K562 (cell line): ENCODE results near the gene RYR3. TPM values are rescaled to one million over a fixed set of nuclear protein-coding genes. Genes with fewer than 3 reads are reported as not detected.
A peak's percentile ranks its signal among the peaks of the same experiment; 100 is the strongest.

Experiments used
- ARID1B ChIP-seq: fragments of 450-650 bp; IDR thresholded peaks from 2 replicates; pipeline ENCODE4 v1.6.1; 2016; ENCODE audit warnings: antibody characterized with exemption, mild to moderate bottlenecking, inconsistent platforms
- CBFA2T2 ChIP-seq: fragments of 450-650 bp; conservative IDR thresholded peaks from 2 replicates; pipeline ENCODE4 v1.6.1; 2017; ENCODE audit warnings: mild to moderate bottlenecking
- DNMT1 ChIP-seq: fragments of 450-650 bp; IDR thresholded peaks from 2 replicates; pipeline ENCODE4 v1.6.1; 2016; ENCODE audit warnings: antibody characterized with exemption, mild to moderate bottlenecking
- KHSRP ChIP-seq: fragments of 450-650 bp; IDR thresholded peaks from 2 replicates; pipeline ENCODE4 v1.6.1; 2017
- MED1 ChIP-seq: sonication (generic); formaldehyde crosslinking; IDR thresholded peaks from 2 replicates; pipeline ENCODE4 v1.8.1; 2023; ENCODE audit warnings: missing genetic modification reagents, borderline replicate concordance
- NCOA4 ChIP-seq: fragments of 450-650 bp; IDR thresholded peaks from 2 replicates; pipeline ENCODE4 v1.6.1; 2018; ENCODE audit warnings: mild to moderate bottlenecking; ENCODE audit not compliant: partially characterized antibody
- NKRF ChIP-seq: fragments of 450-650 bp; IDR thresholded peaks from 2 replicates; pipeline ENCODE4 v1.6.1; 2016; ENCODE audit warnings: borderline replicate concordance
- USF1 ChIP-seq: sonication (generic); formaldehyde crosslinking; IDR thresholded peaks from 2 replicates; pipeline ENCODE4 v1.9.0; 2022; ENCODE audit warnings: mild to moderate bottlenecking, missing genetic modification reagents
- ZNF830 ChIP-seq: fragments of 250-450 bp; sonication (Bioruptor Pico); IDR thresholded peaks from 2 replicates; pipeline ENCODE4 v1.5.0; 2021; ENCODE audit warnings: mild to moderate bottlenecking
- polyA plus RNA-seq, 8 experiments: library from polyadenylated mRNA; depleted of rRNA in 4 of 8; stranded (reverse) in 5 of 8; unstranded in 3 of 8; fragments of >200 nt; fragmentation: Nextera tagmentation in 2 of 8; fragmentation: Illumina TruSeq in 1 of 8; extraction: Ambion mirVana in 2 of 8; extraction: Trizol in 1 of 8; gene quantifications; 2 replicates each; pipeline versions ENCODE4 v1.2.1 to v1.2.3, GENCODE V29; 2011 to 2014; ENCODE audit warnings: inconsistent platforms in 1 of 8, missing spikeins in 1 of 8
- total RNA-seq, 7 experiments: library from RNA; depleted of rRNA in 6 of 7; stranded (reverse); fragments of >200 nt in 6 of 7; fragmentation: Illumina TruSeq in 2 of 7; extraction: Trizol in 2 of 7; gene quantifications; 2 replicates each; pipeline versions ENCODE4 v1.2.1 to v1.2.3, GENCODE V29; 2011 to 2021; ENCODE audit warnings: low replicate concordance in 1 of 7
- TF ChIP-seq, protein P1 (sequence below): fragments of 450-650 bp; IDR thresholded peaks from 2 replicates; pipeline ENCODE4 v1.6.1; 2017; ENCODE audit warnings: antibody characterized with exemption
- TF ChIP-seq, protein P2 (sequence below), 2 experiments: fragments of 450-650 bp in 1 of 2; sonication (generic) in 1 of 2; formaldehyde crosslinking in 1 of 2; IDR thresholded peaks; 2 replicates each; pipeline versions ENCODE4 v1.7.1 to v1.9.0; 2016 to 2022; ENCODE audit warnings: inconsistent platforms in 1 of 2, mild to moderate bottlenecking in 1 of 2, missing genetic modification reagents in 1 of 2
- TF ChIP-seq, protein P3 (sequence below): fragments of 450-650 bp; IDR thresholded peaks from 2 replicates; pipeline ENCODE4 v1.6.1; 2016; ENCODE audit warnings: antibody characterized with exemption

RYR3 gene
- total and polyA plus RNA-seq, 9 of the 15 experiments (the other 6 are each of a cell fraction or from before 2014, with no cell fraction given) = 0.04 TPM; not detected in 8

GRCh38 chr15:33442449-33442848 lies 131.7 kb downstream of the RYR3 start (continued):
- no peak for TF ChIP-seq ZNF830 (CRISPR knock-in tag)
- TF ChIP-seq ARID1B = peak; percentile 59; the same call in 1 of the 2 replicates
- TF ChIP-seq NCOA4 = no peak
- TF ChIP-seq CBFA2T2 = peak; percentile 30; the same call in 1 of the 2 replicates
- TF ChIP-seq DNMT1 = no peak
- TF ChIP-seq, protein P1, sequence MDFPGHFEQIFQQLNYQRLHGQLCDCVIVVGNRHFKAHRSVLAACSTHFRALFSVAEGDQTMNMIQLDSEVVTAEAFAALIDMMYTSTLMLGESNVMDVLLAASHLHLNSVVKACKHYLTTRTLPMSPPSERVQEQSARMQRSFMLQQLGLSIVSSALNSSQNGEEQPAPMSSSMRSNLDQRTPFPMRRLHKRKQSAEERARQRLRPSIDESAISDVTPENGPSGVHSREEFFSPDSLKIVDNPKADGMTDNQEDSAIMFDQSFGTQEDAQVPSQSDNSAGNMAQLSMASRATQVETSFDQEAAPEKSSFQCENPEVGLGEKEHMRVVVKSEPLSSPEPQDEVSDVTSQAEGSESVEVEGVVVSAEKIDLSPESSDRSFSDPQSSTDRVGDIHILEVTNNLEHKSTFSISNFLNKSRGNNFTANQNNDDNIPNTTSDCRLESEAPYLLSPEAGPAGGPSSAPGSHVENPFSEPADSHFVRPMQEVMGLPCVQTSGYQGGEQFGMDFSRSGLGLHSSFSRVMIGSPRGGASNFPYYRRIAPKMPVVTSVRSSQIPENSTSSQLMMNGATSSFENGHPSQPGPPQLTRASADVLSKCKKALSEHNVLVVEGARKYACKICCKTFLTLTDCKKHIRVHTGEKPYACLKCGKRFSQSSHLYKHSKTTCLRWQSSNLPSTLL = no peak
- TF ChIP-seq MED1 = no peak
- no peak for TF ChIP-seq KHSRP
- TF ChIP-seq USF1 = no peak
- TF ChIP-seq NKRF = no peak
- TF ChIP-seq, protein P2, sequence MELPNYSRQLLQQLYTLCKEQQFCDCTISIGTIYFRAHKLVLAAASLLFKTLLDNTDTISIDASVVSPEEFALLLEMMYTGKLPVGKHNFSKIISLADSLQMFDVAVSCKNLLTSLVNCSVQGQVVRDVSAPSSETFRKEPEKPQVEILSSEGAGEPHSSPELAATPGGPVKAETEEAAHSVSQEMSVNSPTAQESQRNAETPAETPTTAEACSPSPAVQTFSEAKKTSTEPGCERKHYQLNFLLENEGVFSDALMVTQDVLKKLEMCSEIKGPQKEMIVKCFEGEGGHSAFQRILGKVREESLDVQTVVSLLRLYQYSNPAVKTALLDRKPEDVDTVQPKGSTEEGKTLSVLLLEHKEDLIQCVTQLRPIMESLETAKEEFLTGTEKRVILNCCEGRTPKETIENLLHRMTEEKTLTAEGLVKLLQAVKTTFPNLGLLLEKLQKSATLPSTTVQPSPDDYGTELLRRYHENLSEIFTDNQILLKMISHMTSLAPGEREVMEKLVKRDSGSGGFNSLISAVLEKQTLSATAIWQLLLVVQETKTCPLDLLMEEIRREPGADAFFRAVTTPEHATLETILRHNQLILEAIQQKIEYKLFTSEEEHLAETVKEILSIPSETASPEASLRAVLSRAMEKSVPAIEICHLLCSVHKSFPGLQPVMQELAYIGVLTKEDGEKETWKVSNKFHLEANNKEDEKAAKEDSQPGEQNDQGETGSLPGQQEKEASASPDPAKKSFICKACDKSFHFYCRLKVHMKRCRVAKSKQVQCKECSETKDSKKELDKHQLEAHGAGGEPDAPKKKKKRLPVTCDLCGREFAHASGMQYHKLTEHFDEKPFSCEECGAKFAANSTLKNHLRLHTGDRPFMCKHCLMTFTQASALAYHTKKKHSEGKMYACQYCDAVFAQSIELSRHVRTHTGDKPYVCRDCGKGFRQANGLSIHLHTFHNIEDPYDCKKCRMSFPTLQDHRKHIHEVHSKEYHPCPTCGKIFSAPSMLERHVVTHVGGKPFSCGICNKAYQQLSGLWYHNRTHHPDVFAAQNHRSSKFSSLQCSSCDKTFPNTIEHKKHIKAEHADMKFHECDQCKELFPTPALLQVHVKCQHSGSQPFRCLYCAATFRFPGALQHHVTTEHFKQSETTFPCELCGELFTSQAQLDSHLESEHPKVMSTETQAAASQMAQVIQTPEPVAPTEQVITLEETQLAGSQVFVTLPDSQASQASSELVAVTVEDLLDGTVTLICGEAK (IDR thresholded peaks at IDR 0.05) = no peak
- TF ChIP-seq, protein P2 (CRISPR knock-in tag; IDR thresholded peaks at IDR 0.05) = no peak
- TF ChIP-seq, protein P3, sequence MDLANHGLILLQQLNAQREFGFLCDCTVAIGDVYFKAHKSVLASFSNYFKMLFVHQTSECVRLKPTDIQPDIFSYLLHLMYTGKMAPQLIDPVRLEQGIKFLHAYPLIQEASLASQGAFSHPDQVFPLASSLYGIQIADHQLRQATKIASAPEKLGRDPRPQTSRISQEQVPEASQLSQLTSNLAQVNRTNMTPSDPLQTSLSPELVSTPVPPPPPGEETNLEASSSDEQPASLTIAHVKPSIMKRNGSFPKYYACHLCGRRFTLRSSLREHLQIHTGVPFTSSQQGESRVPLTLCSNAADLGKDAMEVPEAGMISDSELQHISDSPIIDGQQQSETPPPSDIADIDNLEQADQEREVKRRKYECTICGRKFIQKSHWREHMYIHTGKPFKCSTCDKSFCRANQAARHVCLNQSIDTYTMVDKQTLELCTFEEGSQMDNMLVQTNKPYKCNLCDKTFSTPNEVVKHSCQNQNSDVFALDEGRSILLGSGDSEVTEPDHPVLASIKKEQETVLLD = no peak
